GM12872 (cell line): ENCODE results near the gene ASTE1.

Experiments
- CTCF ChIP-seq: IDR thresholded peaks from 3 replicates; pipeline ENCODE4 v1.5.1; 2011; ENCODE audit warnings: low read depth, mild to moderate bottlenecking, low read length, moderate library complexity; ENCODE audit not compliant: insufficient read depth

The ASTE1 gene

GRCh38 chr3:131048030-131048429 lies 21.4 kb upstream of the ASTE1 start:
- TF ChIP-seq CTCF = no peak

- TF ChIP-seq CTCF = peak; percentile 39; the same call in 2 of the 3 replicates
Observed at GRCh38 chr3:131047582-131047981, 21.0 kb upstream of the ASTE1 start.

- TF ChIP-seq CTCF = no peak
Observed at GRCh38 chr3:131038326-131038725, 11.7 kb upstream of the ASTE1 start.

- TF ChIP-seq CTCF = no peak
Observed at GRCh38 chr3:131036986-131037385, 10.4 kb upstream of the ASTE1 start.

GRCh38 chr3:131036200-131036816 lies 9.7 kb upstream of the ASTE1 start:
- TF ChIP-seq CTCF = no peak

GRCh38 chr3:131033480-131034080 lies 7.0 kb upstream of the ASTE1 start:
- TF ChIP-seq CTCF = peak; percentile 56; the same call in 2 of the 3 replicates

- TF ChIP-seq CTCF = no peak
Observed at GRCh38 chr3:131031660-131032059, 5.0 kb upstream of the ASTE1 start.

GRCh38 chr3:131028844-131029243 lies 2.2 kb upstream of the ASTE1 start:
- no peak for TF ChIP-seq CTCF
